Measurements from ENCODE around the gene RECQL.

DNA sequence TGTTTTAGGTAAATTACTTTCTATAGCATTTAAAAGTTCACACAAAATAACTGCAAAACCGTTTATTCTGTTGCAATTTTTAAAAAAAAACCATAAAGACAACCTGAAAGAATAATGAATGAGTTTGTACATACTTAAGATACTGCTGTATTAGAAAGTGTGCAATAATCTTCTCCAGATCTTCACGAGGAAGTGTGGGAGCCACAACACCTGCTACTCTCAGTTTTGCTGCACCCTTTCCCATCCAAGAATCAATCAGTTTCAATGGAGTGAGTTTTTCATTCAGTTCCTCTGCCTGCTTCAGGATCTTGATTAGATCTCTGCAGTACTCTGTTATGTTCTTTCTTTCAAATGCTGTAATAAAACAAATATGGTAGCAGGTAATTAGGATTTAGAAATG is 30.1 kb downstream of the RECQL start:
- TF ChIP-seq YY1 (IDR thresholded peaks at IDR 0.05; ENCODE audit: insufficient read depth, insufficient read length) (no peak), ZNF274 (IDR thresholded peaks at IDR 0.05; ENCODE audit: low read depth, low read length) (no peak)

Measured in NT2/D1 (cell line).